ENCODE results near the gene B4GALT5. TPM values are rescaled to one million over a fixed set of nuclear protein-coding genes. Genes with fewer than 3 reads are reported as not detected.

Gene B4GALT5
- polyA plus RNA-seq, 1 donor (not counting 4 experiments of a cell fraction or from before 2014, with no cell fraction given), result 23.5 TPM

GRCh38 chr20:49757597-49757996 is 43.9 kb upstream of the B4GALT5 start:
- no peak overlapping the region for H3K4me3 ChIP-seq (ENCODE audit: control insufficient read depth in 2 of 3, extremely low read depth in 1 of 3, insufficient read depth in 2 of 3, low read depth in 1 of 3, low read length in 3 of 3)
- no peaks in the 10 kb centered on the region for H3K4me1 ChIP-seq (ENCODE audit: control insufficient read depth, extremely low read depth, insufficient read depth, low read length)
- peaks cover 7% of the 10 kb centered on the region for H3K27me3 ChIP-seq (ENCODE audit: control insufficient read depth, extremely low read depth, insufficient read depth, low read length)
- H3K9me1 ChIP-seq (ENCODE audit: control insufficient read depth, extremely low read depth, insufficient read depth, low read length), result no peaks in the 10 kb centered on the region
- dilution Hi-C loops (cut with MboI; ENCODE audit: extremely low pct_ligation_motif_present, low sequenced_read_pairs), result no loop called here
- no peaks in the 10 kb centered on the region for H3K9me3 ChIP-seq (ENCODE audit: control insufficient read depth, low read depth, low read length)
- DNase-seq (ENCODE audit: low read depth, low spot score) (no peak), FAIRE-seq (no peak)
- no peak overlapping the region for H3K27ac ChIP-seq (ENCODE audit: control insufficient read depth, insufficient read depth, low read length)
- no peak overlapping the region for H3K9ac ChIP-seq (ENCODE audit: control insufficient read depth, extremely low read depth, insufficient read depth, low read length)
- H3K36me3 ChIP-seq (ENCODE audit: control insufficient read depth in 2 of 2, extremely low read depth in 1 of 2, insufficient read depth in 2 of 2, low read length in 2 of 2), result no peaks in the 10 kb centered on the region
- H3K4me2 ChIP-seq (ENCODE audit: control insufficient read depth, extremely low read depth, insufficient read depth, low read depth, low read length), result no peak overlapping the region
- no peaks in the 10 kb centered on the region for H3K79me2 ChIP-seq (ENCODE audit: control insufficient read depth, insufficient read depth, low read length)
- H2AFZ ChIP-seq (ENCODE audit: control insufficient read depth, low read length), result no peak overlapping the region
- no peaks in the 10 kb centered on the region for H4K20me1 ChIP-seq (ENCODE audit: control insufficient read depth, extremely low read depth, insufficient read depth, low read length)
- TF ChIP-seq EZH2 (IDR thresholded peaks at IDR 0.05; ENCODE audit: low read length) (no peak), CTCF (optimal IDR thresholded peaks at IDR 0.05 in 1 of 3, IDR thresholded peaks at IDR 0.05 in 1 of 3, conservative IDR thresholded peaks at IDR 0.05 in 1 of 3; ENCODE audit: extremely low read depth in 1 of 3, insufficient read depth in 2 of 3, low read length in 3 of 3) (no peak)

GRCh38 chr20:49756241-49756640 is 42.6 kb upstream of the B4GALT5 start:
- Histone ChIP-seq H3K9me1 (ENCODE audit: control insufficient read depth, extremely low read depth, insufficient read depth, low read length) (no peaks in the 10 kb centered on the region), H3K27me3 (ENCODE audit: control insufficient read depth, extremely low read depth, insufficient read depth, low read length) (peaks cover 7% of the 10 kb centered on the region), H3K4me1 (ENCODE audit: control insufficient read depth, extremely low read depth, insufficient read depth, low read length) (no peaks in the 10 kb centered on the region), H3K9me3 (ENCODE audit: control insufficient read depth, low read depth, low read length) (no peaks in the 10 kb centered on the region), H3K36me3 (ENCODE audit: control insufficient read depth in 2 of 2, extremely low read depth in 1 of 2, insufficient read depth in 2 of 2, low read length in 2 of 2) (no peaks in the 10 kb centered on the region), H3K27ac (ENCODE audit: control insufficient read depth, insufficient read depth, low read length) (no peak overlapping the region), H3K79me2 (ENCODE audit: control insufficient read depth, insufficient read depth, low read length) (no peaks in the 10 kb centered on the region), H4K20me1 (ENCODE audit: control insufficient read depth, extremely low read depth, insufficient read depth, low read length) (no peaks in the 10 kb centered on the region), H2AFZ (ENCODE audit: control insufficient read depth, low read length) (no peak overlapping the region), H3K9ac (ENCODE audit: control insufficient read depth, extremely low read depth, insufficient read depth, low read length) (no peak overlapping the region), H3K4me2 (ENCODE audit: control insufficient read depth, extremely low read depth, insufficient read depth, low read depth, low read length) (no peak overlapping the region), H3K4me3 (ENCODE audit: control insufficient read depth in 2 of 3, extremely low read depth in 1 of 3, insufficient read depth in 2 of 3, low read depth in 1 of 3, low read length in 3 of 3) (no peak overlapping the region)
- TF ChIP-seq CTCF (optimal IDR thresholded peaks at IDR 0.05 in 1 of 3, IDR thresholded peaks at IDR 0.05 in 1 of 3, conservative IDR thresholded peaks at IDR 0.05 in 1 of 3; ENCODE audit: extremely low read depth in 1 of 3, insufficient read depth in 2 of 3, low read length in 3 of 3) (no peak), EZH2 (IDR thresholded peaks at IDR 0.05; ENCODE audit: low read length) (no peak)
- dilution Hi-C loops (cut with MboI; ENCODE audit: extremely low pct_ligation_motif_present, low sequenced_read_pairs), result no loop called here
- DNase-seq (ENCODE audit: low read depth, low spot score) (no peak), FAIRE-seq (no peak)
